Islet precursor cell (in vitro differentiated cells): ENCODE measurements around the gene METTL2A.
"Not testable (repeated sequence)": the region's sequence is repeated elsewhere in the genome, so short reads cannot be mapped to it uniquely, and the experiment has no call there.

Experiments
- DNase-seq: peaks from one replicate; pipeline ENCODE4 v3.0.0-alpha.2; 2018

METTL2A gene

GRCh38 chr17:62473030-62473982 lies 49.6 kb downstream of the METTL2A start:
- DNase-seq: peak; percentile 63

GRCh38 chr17:62477111-62477510 lies 53.4 kb downstream of the METTL2A start:
- DNase-seq: not testable (repeated sequence)

- peak; percentile 79 for DNase-seq
Measured at GRCh38 chr17:62477718-62478408, 54.2 kb downstream of the METTL2A start.

GRCh38 chr17:62478424-62478879 lies 54.8 kb downstream of the METTL2A start, which contains the start of gene TLK2:
Gene TLK2, plus strand, starts transcription at chr17:62478825. Its CDS starts 2,301 bp downstream, at chr17:62481126.
- peak; percentile 86 for DNase-seq

- peak; percentile 62 for DNase-seq
Measured at GRCh38 chr17:62478880-62479638, 55.4 kb downstream of the METTL2A start.

GRCh38 chr17:62479639-62480258 lies 56.1 kb downstream of the METTL2A start:
- peak; percentile 77 for DNase-seq

- peak; percentile 10 for DNase-seq
Measured at GRCh38 chr17:62482553-62482952, 58.9 kb downstream of the METTL2A start.

- DNase-seq: not testable (repeated sequence)
Measured at GRCh38 chr17:62490990-62491389, 67.3 kb downstream of the METTL2A start.

- DNase-seq: not testable (repeated sequence)
Measured at GRCh38 chr17:62493049-62493655, 69.5 kb downstream of the METTL2A start.

GRCh38 chr17:62494073-62494472 lies 70.4 kb downstream of the METTL2A start:
- not testable (repeated sequence) for DNase-seq

GRCh38 chr17:62496344-62496743 lies 72.6 kb downstream of the METTL2A start:
- not testable (repeated sequence) for DNase-seq

GRCh38 chr17:62498796-62499195 lies 75.1 kb downstream of the METTL2A start:
- DNase-seq: peak; percentile 84
